Lower leg skin (tissue), 3 donors: ENCODE data around the gene MYT1.

Source experiments
- CTCF ChIP-seq, 3 donors: fragments of 450-650 bp; IDR thresholded peaks; one replicate each; pipeline ENCODE4 v1.5.1; 2016; ENCODE audit warnings: antibody characterized with exemption in 3 of 3, mild to moderate bottlenecking in 3 of 3, moderate library complexity in 2 of 3
- POLR2A ChIP-seq, 2 donors: fragments of 450-650 bp; IDR thresholded peaks; one replicate each; pipeline ENCODE4 v1.6.1; 2016 to 2017; ENCODE audit warnings: antibody characterized with exemption in 2 of 2, mild to moderate bottlenecking in 1 of 2, moderate library complexity in 1 of 2

DNA sequence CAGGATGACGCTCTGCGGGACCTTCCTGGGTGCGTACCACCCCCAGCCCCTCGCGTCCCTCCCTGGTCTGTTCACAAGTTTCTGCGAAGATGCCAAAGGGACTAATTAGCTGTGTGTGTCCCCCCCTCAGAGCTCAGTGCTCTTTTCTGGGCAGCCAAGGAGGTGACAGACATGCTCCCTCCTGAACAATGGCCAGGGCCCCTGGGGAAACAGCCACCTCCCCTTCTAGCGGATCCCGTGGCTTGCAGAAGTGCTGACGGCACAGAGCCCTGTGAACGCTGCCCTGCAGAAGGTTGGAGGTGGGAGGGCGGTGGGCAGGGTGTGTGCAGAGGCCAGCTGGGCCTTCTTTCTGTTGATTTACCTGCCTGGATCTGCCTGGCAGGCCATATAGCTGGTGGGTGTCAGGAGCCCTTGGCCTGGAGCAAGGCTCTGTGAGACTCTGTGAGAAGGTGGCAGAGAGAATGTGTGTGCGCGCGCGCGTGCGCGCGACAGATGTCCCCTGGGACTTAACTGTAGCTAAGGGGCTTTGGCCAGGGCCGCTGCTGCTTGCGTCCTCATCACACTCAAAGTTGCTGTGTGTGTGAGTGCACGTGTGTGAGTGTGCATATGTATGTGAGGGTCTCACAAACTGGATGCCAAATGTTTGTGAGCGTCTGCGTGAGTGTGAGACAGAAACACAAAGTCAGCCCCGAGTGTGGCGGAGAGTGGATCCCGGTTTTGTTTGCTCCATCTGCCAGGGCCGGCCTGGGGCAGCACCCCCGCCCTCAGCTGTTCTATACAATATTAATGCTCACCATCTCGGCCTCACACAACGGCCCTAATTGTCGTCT is 3.5 kb upstream of the MYT1 start:
- TF ChIP-seq CTCF (IDR thresholded peaks at IDR 0.05) (no peak), POLR2A (IDR thresholded peaks at IDR 0.05) (no peak)
